Naive thymus-derived CD8-positive, alpha-beta T cell (primary cell): ENCODE data around the gene NTSR2. TPM values are rescaled to one million over a fixed set of nuclear protein-coding genes. Genes with fewer than 3 reads are reported as not detected.

ENCODE experiments used
- ATAC-seq, 2 donors: fragments of 150-1000 bp; cut with Tn5 transposase in 1 of 2; sonication (Bioruptor Pico), chemical (Tn5 transposase) in 1 of 2; 1 replicate in 1 of 2; 2 replicates in 1 of 2; pipeline ENCODE4 v1.10.0; 2021; ENCODE audit warnings: mild to moderate bottlenecking in 2 of 2, moderate library complexity in 2 of 2
- POLR2A ChIA-PET: fragments of 350-600 bp; sonication (Branson Sonifier 250); formaldehyde crosslinking; loops from one replicate; lab custom pipeline; 2021; ENCODE audit warnings: antibody characterized with exemption; lab: Charles Lee
- DNase-seq, 10 donors: peaks; one replicate each; pipeline versions ENCODE4 v3.0.0 to v3.0.0-alpha.2; 2020 to 2022
- H3K27ac Mint-ChIP-seq, 10 donors: one replicate each; pipeline ENCODE4 v1.8.0; 2020 to 2022; ENCODE audit warnings: mild to moderate bottlenecking in 10 of 10, mixed read lengths in 10 of 10, moderate library complexity in 4 of 10, inconsistent platforms in 1 of 10
- H3K27me3 Mint-ChIP-seq, 5 donors: one replicate each; pipeline ENCODE4 v1.8.0; 2021 to 2022; ENCODE audit warnings: mixed read lengths in 5 of 5
- H3K36me3 Mint-ChIP-seq, 3 donors: one replicate each; pipeline ENCODE4 v1.8.0; 2020 to 2022; ENCODE audit warnings: mixed read lengths in 3 of 3, mild to moderate bottlenecking in 2 of 3, inconsistent platforms in 1 of 3
- H3K4me1 Mint-ChIP-seq, 4 donors: one replicate each; pipeline ENCODE4 v1.8.0; 2021 to 2022; ENCODE audit warnings: mixed read lengths in 4 of 4
- H3K4me3 Mint-ChIP-seq, 10 donors: one replicate each; pipeline ENCODE4 v1.8.0; 2020 to 2022; ENCODE audit warnings: mild to moderate bottlenecking in 10 of 10, mixed read lengths in 10 of 10, moderate library complexity in 6 of 10, inconsistent platforms in 1 of 10
- H3K9me3 Mint-ChIP-seq, 9 donors: one replicate each; pipeline ENCODE4 v1.8.0; 2020 to 2022; ENCODE audit warnings: mixed read lengths in 9 of 9, mild to moderate bottlenecking in 3 of 9, inconsistent platforms in 1 of 9, moderate library complexity in 1 of 9
- polyA plus RNA-seq, 3 donors: library from polyadenylated mRNA; unstranded; fragments of 300-500 nt; fragmentation: Illumina TruSeq; gene quantifications; one replicate each; pipeline ENCODE4 v1.2.3, GENCODE V29; 2021
- total RNA-seq, 8 experiments: library from RNA in 2 of 8; stranded (reverse) in 2 of 8; gene quantifications; one replicate each; pipeline ENCODE4 v1.2.3 and lab custom pipeline; 2021 to 2026

NTSR2 gene
- total and polyA plus RNA-seq, 5 experiments from 2014 or later = not detected

- H3K9me3 Mint-ChIP-seq = no peaks in the 10 kb centered on the region
- DNase-seq = no peak
- peaks cover 0 to 8% (median 1%) of the 10 kb centered on the region in 5 donors for H3K27me3 Mint-ChIP-seq
- no peak overlapping the region for H3K27ac Mint-ChIP-seq
- no peaks in the 10 kb centered on the region for H3K4me1 Mint-ChIP-seq
- POLR2A ChIA-PET = no interaction called here
- ATAC-seq = no peak
- H3K4me3 Mint-ChIP-seq = no peak overlapping the region
- no peaks in the 10 kb centered on the region for H3K36me3 Mint-ChIP-seq
These were observed 59.3 kb downstream of the NTSR2 start for GRCh38 chr2:11610624-11611242.

Other genes with a start within 250 kb of the NTSR2 start
- 10 to 100 TPM; 13.4 to 14.3 TPM for gene E2F6, start 204.0 kb downstream of the NTSR2 start, total RNA-seq
- 1 to 10 TPM; 2.3 to 4.6 (median 3.2) TPM for gene E2F6, start 204.0 kb downstream of the NTSR2 start, polyA plus RNA-seq
- gene GREB1, start 136.2 kb downstream of the NTSR2 start, total RNA-seq = 1 to 10 TPM; 1.1 TPM
- gene GREB1, start 136.2 kb downstream of the NTSR2 start, polyA plus RNA-seq = under 1 TPM; 0.05 to 0.41 (median 0.13) TPM
- 10 to 100 TPM; 76.1 to 82.4 TPM for gene LPIN1, start 76.4 kb upstream of the NTSR2 start, total RNA-seq
- gene LPIN1, start 76.4 kb upstream of the NTSR2 start, polyA plus RNA-seq = 10 to 100 TPM; 15.7 to 27.5 (median 19.9) TPM